WI38 (cell line): ENCODE results near the gene CADM2.

Experiments used
- H3K4me3 ChIP-seq: 2 replicates; pipeline ENCODE4 v1.5.1; 2011; ENCODE audit warnings: low read depth, mild to moderate bottlenecking, control low read depth, low read length
- TF ChIP-seq, protein P1 (sequence below): IDR thresholded peaks from 2 replicates; pipeline ENCODE4 v1.5.1; 2012; ENCODE audit warnings: low read depth, mild to moderate bottlenecking, control low read depth, low read length

The CADM2 gene

DNA sequence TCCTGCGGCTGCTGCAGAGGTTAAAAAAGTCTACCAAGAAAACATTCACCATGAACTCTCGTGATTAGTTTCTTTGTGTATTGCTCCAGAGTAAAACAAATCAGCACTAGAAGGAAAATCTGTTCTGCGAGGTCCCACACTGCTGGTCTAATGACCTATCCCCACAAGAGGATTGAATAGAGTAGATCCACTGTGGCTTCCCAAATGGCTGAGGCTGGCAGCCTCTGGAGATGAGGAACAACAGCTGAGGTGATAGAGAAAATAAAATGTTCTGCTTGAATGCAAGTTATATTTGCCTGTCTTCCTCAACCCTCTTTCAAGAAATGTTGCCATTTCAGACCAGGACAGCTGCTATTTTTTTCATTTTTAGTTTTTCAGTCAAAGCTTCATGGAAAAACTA, 883.3 kb downstream of the CADM2 start:
- H3K4me3 ChIP-seq: no peak overlapping the region
- TF ChIP-seq, protein P1, sequence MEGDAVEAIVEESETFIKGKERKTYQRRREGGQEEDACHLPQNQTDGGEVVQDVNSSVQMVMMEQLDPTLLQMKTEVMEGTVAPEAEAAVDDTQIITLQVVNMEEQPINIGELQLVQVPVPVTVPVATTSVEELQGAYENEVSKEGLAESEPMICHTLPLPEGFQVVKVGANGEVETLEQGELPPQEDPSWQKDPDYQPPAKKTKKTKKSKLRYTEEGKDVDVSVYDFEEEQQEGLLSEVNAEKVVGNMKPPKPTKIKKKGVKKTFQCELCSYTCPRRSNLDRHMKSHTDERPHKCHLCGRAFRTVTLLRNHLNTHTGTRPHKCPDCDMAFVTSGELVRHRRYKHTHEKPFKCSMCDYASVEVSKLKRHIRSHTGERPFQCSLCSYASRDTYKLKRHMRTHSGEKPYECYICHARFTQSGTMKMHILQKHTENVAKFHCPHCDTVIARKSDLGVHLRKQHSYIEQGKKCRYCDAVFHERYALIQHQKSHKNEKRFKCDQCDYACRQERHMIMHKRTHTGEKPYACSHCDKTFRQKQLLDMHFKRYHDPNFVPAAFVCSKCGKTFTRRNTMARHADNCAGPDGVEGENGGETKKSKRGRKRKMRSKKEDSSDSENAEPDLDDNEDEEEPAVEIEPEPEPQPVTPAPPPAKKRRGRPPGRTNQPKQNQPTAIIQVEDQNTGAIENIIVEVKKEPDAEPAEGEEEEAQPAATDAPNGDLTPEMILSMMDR: no peak

DNA sequence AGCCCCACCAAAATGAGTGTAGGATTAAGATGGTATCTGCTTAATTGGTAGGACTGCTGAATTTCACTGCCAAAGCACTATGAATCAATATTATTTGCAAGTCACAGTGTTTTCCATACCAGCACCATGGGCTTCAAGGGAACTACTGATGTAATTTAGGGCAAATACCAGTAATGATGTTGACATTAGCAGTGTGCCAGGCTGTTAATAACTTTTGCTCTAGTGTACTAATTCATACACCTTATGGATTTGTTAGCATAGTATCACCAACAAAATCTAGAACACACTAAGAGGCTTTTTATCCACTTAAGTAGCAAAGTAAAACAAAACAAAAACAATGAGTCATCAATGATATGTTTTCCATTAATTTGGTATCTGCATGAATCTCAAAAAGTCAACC, 888.2 kb downstream of the CADM2 start:
- no peak overlapping the region for H3K4me3 ChIP-seq
- TF ChIP-seq, protein P1: no peak

DNA sequence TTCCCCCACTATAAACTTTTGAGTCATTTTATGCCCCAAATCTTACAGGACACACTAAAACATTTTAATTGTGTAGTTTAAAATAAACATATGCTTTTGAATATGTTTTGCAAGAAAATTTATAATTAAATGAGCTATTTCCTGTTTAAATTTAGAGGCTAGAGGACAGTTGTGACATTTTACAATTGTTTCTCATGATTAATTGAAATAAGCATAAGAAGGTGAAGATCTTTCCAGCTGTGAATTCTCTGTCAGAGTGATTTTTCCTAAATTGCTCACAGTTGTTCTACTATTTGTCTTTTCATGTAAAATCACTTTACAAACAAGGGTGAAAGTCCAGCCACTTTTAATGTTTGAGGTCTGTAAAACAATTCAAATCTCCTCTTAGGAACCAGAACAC, 892.3 kb downstream of the CADM2 start:
- H3K4me3 ChIP-seq: no peak overlapping the region
- TF ChIP-seq, protein P1: no peak

DNA sequence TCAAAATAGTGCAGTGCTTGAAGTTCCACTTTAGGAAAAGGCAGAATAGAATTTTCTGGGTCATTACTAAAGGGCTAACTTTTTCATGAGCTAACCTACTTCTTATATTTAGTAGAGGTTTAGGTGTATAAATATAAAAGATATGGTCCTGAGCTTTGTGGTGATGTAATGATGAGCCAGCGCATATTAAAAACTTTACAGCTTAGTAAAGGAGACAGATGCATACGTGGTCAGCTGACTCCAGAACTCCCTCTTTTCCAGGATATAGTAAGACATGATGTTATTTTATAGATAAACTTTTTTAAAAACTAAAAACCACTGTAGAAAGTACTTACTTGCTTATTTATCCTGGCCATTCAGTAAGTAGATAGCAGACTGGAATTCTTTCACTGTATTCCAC, 895.0 kb downstream of the CADM2 start:
- no peak overlapping the region for H3K4me3 ChIP-seq
- TF ChIP-seq, protein P1: no peak

DNA sequence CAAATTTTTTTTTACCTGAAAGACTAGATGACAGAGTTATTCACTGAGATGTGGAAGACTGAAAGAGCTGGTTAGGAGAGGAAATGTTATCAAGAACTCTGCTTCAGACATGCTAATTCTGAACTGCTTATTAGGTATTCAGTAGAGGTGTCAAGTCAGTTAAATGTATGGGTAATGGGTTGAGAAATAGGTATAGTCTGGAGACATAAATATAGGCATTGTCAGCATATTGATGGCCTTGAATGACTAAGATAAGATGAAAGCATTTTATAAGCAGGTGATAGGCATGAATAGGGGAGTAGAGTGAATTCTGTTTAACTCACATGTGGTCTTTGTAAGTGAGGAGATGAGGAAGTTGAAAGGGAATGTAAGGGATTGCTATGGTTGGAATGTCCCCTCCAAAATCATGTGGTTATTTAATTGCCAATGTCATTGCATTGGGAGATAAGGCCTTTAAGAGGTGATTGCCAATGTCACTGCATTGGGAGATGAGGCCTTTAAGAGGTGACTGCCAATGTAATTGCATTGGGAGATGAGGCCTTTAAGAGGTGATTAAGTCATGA, 904.2 kb downstream of the CADM2 start:
- no peak overlapping the region for H3K4me3 ChIP-seq
- TF ChIP-seq, protein P1: no peak

DNA sequence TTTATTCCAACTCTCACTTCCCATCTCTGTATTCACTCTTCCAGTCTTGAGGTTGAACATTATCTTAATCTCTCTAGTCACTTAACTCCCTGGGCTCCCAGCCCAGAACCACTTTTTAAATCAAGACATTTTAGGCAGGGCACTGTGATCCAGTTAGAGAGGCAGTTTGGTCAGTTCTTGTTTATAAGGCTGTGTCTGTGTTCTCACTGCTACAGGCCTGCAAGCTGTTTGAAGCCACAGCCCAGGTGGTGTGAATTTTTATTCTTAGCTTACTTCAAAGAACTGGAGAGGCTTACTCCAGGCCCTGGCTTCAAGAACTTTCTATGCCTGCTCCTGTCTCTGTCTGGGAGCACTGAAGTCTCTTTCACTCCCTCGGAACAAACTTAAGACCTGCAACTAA, 906.1 kb downstream of the CADM2 start:
- TF ChIP-seq, protein P1: no peak
- H3K4me3 ChIP-seq: no peak overlapping the region

DNA sequence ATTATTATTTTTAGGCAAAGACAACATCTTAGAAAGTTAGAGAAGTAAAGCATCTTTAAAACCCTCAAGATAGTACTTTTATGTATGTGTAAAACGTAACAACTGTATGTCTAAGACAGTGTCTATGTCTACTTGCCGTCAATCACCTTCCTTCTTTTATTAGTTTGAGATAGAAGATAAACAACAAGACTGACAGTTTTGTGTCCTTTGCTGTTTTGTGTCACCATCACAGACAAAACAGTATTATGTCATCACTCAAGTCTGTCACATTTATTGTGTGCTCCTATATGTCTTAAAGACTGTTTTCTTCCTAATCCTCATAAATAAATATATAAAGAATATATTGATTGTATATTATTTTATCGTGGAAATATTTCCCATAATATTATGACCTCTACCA, 908.3 kb downstream of the CADM2 start:
- no peak overlapping the region for H3K4me3 ChIP-seq
- TF ChIP-seq, protein P1: no peak
